Smooth muscle cell (in vitro differentiated cells): ENCODE results near the gene SSTR3. TPM values are rescaled to one million over a fixed set of nuclear protein-coding genes. Genes with fewer than 3 reads are reported as not detected.
"Not testable (repeated sequence)": the region's sequence is repeated elsewhere in the genome, so short reads cannot be mapped to it uniquely, and the experiment has no call there.

Experiments
- DNase-seq: peaks from one replicate; lab custom pipeline; 2025; ENCODE audit not compliant: unreplicated experiment; lab: John Stamatoyannopoulos, UW
- H2AFZ ChIP-seq: fragments of 200-600 bp; sonication (generic); 2 replicates; pipeline ENCODE4 v1.6.0; 2016; ENCODE audit warnings: antibody characterized with exemption, low read depth, mild to moderate bottlenecking
- H3F3A ChIP-seq: fragments of 200-600 bp; sonication (generic); 2 replicates; pipeline ENCODE4 v1.6.0; 2017; ENCODE audit warnings: antibody characterized with exemption, low read depth
- H3K27ac ChIP-seq: fragments of 200-600 bp; sonication (generic); 2 replicates; pipeline ENCODE4 v1.5.1; 2016; ENCODE audit warnings: low read depth, mild to moderate bottlenecking
- H3K27me3 ChIP-seq: fragments of 200-600 bp; sonication (generic); 2 replicates; pipeline ENCODE4 v1.6.1; 2016; ENCODE audit warnings: low read depth, mild to moderate bottlenecking
- H3K36me3 ChIP-seq: fragments of 200-600 bp; sonication (generic); 2 replicates; pipeline ENCODE4 v1.5.1; 2016; ENCODE audit warnings: low read depth
- H3K4me1 ChIP-seq: fragments of 200-600 bp; sonication (generic); 2 replicates; pipeline ENCODE4 v1.5.1; 2016; ENCODE audit warnings: low read depth
- H3K4me2 ChIP-seq: fragments of 200-600 bp; sonication (generic); 2 replicates; pipeline ENCODE4 v1.6.0; 2016; ENCODE audit warnings: mild to moderate bottlenecking
- H3K4me3 ChIP-seq: fragments of 200-600 bp; sonication (generic); 2 replicates; pipeline ENCODE4 v1.5.1; 2016; ENCODE audit warnings: mild to moderate bottlenecking
- H3K79me2 ChIP-seq: fragments of 200-600 bp; sonication (generic); 2 replicates; pipeline ENCODE4 v1.6.0; 2016; ENCODE audit warnings: low read depth, mild to moderate bottlenecking
- H3K9ac ChIP-seq: fragments of 200-600 bp; sonication (generic); 2 replicates; pipeline ENCODE4 v1.6.0; 2016; ENCODE audit warnings: low read depth
- H3K9me3 ChIP-seq: fragments of 200-600 bp; sonication (generic); replicated peaks from 2 replicates; pipeline ENCODE4 v1.5.1; 2016; ENCODE audit warnings: low read depth
- H4K20me1 ChIP-seq: fragments of 200-600 bp; sonication (generic); 2 replicates; pipeline ENCODE4 v1.6.0; 2016; ENCODE audit warnings: low read depth
- CTCF ChIP-seq: fragments of 200-600 bp; sonication (generic); IDR thresholded peaks from 2 replicates; pipeline ENCODE4 v1.5.1; 2017; ENCODE audit warnings: borderline replicate concordance, mild to moderate bottlenecking, antibody characterized with exemption; ENCODE audit not compliant: insufficient read depth, poor library complexity, severe bottlenecking
- WGBS: methylation state at CpG from one replicate; pipeline ENCODE4 v1.1.7; 2016; ENCODE audit warnings: low lambda C conversion rate; 5-methylcytosine and 5-hydroxymethylcytosine counted together
- polyA plus RNA-seq: library from polyadenylated mRNA; unstranded; fragments of >200 nt; fragmentation: Nextera tagmentation; extraction: Ambion mirVana; gene quantifications from 2 replicates; pipeline ENCODE4 v1.2.1, GENCODE V29; 2016
- total RNA-seq: library from RNA; depleted of rRNA; stranded (reverse); fragments of >200 nt; gene quantifications from 2 replicates; pipeline ENCODE4 v1.2.3, GENCODE V29; 2014

Gene SSTR3
- total and polyA plus RNA-seq, 2 experiments from 2014 or later: not detected

DNA sequence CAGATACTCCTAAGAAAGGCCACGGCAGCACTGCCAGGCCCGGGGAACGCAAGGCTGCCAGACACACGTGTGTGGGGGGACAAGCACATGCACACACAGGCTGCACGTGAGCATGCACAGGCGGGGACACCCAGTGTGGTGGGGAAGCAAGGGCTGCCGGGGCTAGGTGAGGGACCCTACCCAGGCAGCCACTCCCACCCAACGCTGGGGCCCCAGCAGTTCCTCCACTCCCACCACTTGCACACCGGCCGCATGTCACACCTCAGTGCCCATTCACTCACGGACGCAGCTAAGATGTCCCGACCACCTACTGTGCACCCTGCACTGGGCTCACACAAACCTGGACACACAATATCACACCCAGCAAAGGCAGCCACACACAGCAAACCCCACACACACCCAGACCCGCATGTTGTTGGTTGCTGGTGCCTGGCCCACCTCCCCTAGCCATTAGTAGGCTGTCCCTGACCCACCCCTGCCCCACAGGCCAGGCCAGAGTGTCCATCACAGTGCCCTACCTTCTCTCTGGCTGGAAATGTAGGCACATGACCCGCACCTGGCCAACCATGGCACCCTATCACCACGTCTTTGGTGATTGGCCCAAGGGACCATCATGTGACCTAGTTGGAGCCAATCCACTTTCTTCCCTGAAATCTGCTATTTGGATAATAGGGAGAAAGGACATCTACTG, 8.8 kb downstream of the SSTR3 start:
- Histone ChIP-seq H3K79me2 (no peaks in the 10 kb centered on the region), H3K27me3 (no peaks in the 10 kb centered on the region), H3K27ac (no peak overlapping the region), H3K9ac (no peak overlapping the region), H3K4me2 (no peak overlapping the region), H3F3A (peaks cover 5% of the 10 kb centered on the region), H3K36me3 (no peaks in the 10 kb centered on the region), H3K4me1 (no peaks in the 10 kb centered on the region), H2AFZ (no peak overlapping the region), H3K4me3 (no peak overlapping the region), H3K9me3 (no peaks in the 10 kb centered on the region), H4K20me1 (no peaks in the 10 kb centered on the region)
- 88% methylated on average over 16 of the region's 16 CpGs for WGBS
- no peak for DNase-seq
- TF ChIP-seq CTCF: no peak

DNA sequence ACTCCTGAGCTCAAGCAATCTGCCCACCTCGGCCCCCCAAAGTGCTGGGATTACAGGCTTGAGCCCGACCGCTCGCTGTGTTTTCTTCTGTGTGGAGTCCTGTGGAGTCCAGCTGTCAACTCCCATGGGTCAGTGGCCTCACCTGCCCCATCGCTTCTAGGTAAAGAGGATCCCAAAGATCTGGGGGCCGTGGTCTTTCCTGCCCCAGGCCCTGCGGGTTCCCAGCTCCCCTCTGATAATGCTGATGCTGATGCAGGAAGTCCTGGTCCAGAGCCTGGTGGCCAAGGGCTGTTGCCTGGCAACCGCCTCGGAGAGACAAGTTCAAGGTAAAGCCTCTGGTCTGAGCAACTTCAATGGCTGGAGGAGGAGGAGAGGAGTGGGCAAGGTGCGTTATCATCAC, 9.6 kb downstream of the SSTR3 start:
- H2AFZ ChIP-seq: no peak overlapping the region
- H4K20me1 ChIP-seq: no peaks in the 10 kb centered on the region
- WGBS: 88% methylated on average over 9 of the region's 10 CpGs
- no peaks in the 10 kb centered on the region for H3K27me3 ChIP-seq
- no peaks in the 10 kb centered on the region for H3K4me1 ChIP-seq
- no peak overlapping the region for H3K4me3 ChIP-seq
- no peaks in the 10 kb centered on the region for H3K79me2 ChIP-seq
- H3F3A ChIP-seq: peaks cover 10% of the 10 kb centered on the region
- H3K9me3 ChIP-seq: no peaks in the 10 kb centered on the region
- H3K9ac ChIP-seq: no peak overlapping the region
- DNase-seq: no peak
- H3K4me2 ChIP-seq: no peak overlapping the region
- H3K27ac ChIP-seq: no peak overlapping the region
- H3K36me3 ChIP-seq: no peaks in the 10 kb centered on the region
- TF ChIP-seq CTCF: no peak

- no peak for DNase-seq
- H3K36me3 ChIP-seq: no peaks in the 10 kb centered on the region
- H3K27ac ChIP-seq: no peak overlapping the region
- H3K4me3 ChIP-seq: no peak overlapping the region
- TF ChIP-seq CTCF: no peak
- H3K9ac ChIP-seq: no peak overlapping the region
- H3K79me2 ChIP-seq: no peaks in the 10 kb centered on the region
- H3K4me2 ChIP-seq: no peak overlapping the region
- no peaks in the 10 kb centered on the region for H4K20me1 ChIP-seq
- H2AFZ ChIP-seq: no peak overlapping the region
- no peaks in the 10 kb centered on the region for H3K9me3 ChIP-seq
- H3K27me3 ChIP-seq: no peaks in the 10 kb centered on the region
- 92% methylated on average over 3 of the region's 5 CpGs for WGBS
- H3F3A ChIP-seq: peaks cover 10% of the 10 kb centered on the region
- H3K4me1 ChIP-seq: peaks cover 2% of the 10 kb centered on the region
Measured at GRCh38 chr22:37202001-37202555, 10.2 kb downstream of the SSTR3 start.

DNA sequence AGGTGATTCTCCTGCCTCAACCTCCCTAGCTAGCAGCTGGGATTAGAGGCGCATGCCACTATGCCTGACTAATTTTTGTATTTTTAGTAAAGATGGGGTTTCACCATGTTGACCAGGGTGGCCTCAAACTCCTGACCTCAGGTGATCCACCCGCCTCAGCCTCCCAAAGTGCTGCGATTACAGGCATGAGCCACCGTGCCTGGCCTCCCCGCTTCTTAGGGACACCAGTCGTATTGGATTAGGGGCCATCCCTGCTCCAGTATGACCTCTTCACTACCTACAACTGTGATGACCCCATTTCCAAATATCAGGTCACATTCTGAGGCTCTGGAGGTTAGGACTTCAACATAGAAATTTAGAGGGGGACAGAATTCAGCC, 10.8 kb downstream of the SSTR3 start:
- H3K4me3 ChIP-seq, H2AFZ ChIP-seq, H3K36me3 ChIP-seq, H3K79me2 ChIP-seq, H3K9me3 ChIP-seq, H3K27ac ChIP-seq, H3K27me3 ChIP-seq, H4K20me1 ChIP-seq, H3K4me1 ChIP-seq, H3K9ac ChIP-seq, DNase-seq, H3K4me2 ChIP-seq: not testable (repeated sequence)
- peaks cover 10% of the 10 kb centered on the region for H3F3A ChIP-seq
- WGBS: 94% methylated on average over 6 of the region's 6 CpGs
